Esophagus squamous epithelium (tissue), 4 donors: ENCODE data around the gene UQCRFS1.

Experiments used
- POLR2A ChIP-seq, 4 donors: fragments of 450-650 bp; IDR thresholded peaks; one replicate each; pipeline ENCODE4 v1.6.1; 2017; ENCODE audit warnings: antibody characterized with exemption in 4 of 4, mild to moderate bottlenecking in 4 of 4, moderate library complexity in 3 of 4
- TF ChIP-seq, protein P1 (sequence below), 6 experiments: fragments of 450-650 bp in 4 of 6; fragments of 200-600 bp in 2 of 6; sonication (generic) in 2 of 6; IDR thresholded peaks; one replicate each; pipeline ENCODE4 v1.5.1; 2016 to 2019; ENCODE audit warnings: antibody characterized with exemption in 6 of 6, mild to moderate bottlenecking in 4 of 6, moderate library complexity in 4 of 6

DNA sequence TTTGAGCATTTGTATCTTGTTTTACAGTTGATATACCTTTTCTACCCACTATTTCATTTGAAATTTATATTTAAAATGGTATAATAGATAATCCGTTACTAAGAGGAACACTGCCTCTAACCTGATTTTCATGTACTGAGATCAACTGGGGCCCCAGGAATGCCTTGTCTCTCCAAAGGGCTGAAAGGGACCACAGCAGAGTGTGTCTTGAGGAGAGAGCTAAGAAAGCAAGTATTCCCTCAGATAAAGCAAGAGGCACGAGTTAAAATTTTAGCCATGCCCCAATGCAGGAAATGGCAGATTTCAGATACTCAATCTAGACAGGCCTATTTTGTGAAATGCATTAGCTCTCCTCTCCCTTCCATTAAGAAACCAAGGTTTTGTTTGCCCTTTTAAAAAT is 10.7 kb downstream of the UQCRFS1 start:
- TF ChIP-seq, protein P1, sequence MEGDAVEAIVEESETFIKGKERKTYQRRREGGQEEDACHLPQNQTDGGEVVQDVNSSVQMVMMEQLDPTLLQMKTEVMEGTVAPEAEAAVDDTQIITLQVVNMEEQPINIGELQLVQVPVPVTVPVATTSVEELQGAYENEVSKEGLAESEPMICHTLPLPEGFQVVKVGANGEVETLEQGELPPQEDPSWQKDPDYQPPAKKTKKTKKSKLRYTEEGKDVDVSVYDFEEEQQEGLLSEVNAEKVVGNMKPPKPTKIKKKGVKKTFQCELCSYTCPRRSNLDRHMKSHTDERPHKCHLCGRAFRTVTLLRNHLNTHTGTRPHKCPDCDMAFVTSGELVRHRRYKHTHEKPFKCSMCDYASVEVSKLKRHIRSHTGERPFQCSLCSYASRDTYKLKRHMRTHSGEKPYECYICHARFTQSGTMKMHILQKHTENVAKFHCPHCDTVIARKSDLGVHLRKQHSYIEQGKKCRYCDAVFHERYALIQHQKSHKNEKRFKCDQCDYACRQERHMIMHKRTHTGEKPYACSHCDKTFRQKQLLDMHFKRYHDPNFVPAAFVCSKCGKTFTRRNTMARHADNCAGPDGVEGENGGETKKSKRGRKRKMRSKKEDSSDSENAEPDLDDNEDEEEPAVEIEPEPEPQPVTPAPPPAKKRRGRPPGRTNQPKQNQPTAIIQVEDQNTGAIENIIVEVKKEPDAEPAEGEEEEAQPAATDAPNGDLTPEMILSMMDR (IDR thresholded peaks at IDR 0.05): no peak
- no peak for TF ChIP-seq POLR2A (IDR thresholded peaks at IDR 0.05)
